Parathyroid adenoma (tissue), 2 donors: ENCODE data around the gene ANTXR1.

Experiments
- H2AFZ ChIP-seq: fragments of 300-600 bp; sonication (generic); one replicate; pipeline ENCODE4 v1.7.0; 2017; ENCODE audit warnings: antibody characterized with exemption, mild to moderate bottlenecking
- H3K27ac ChIP-seq: fragments of 300-600 bp; sonication (generic); one replicate; pipeline ENCODE4 v1.7.0; 2017
- H3K27me3 ChIP-seq: fragments of 300-600 bp; sonication (generic); one replicate; pipeline ENCODE4 v1.7.0; 2017; ENCODE audit warnings: low read length; ENCODE audit not compliant: control insufficient read depth, insufficient read depth
- H3K36me3 ChIP-seq: fragments of 300-600 bp; sonication (generic); one replicate; pipeline ENCODE4 v1.7.0; 2017; ENCODE audit warnings: low read length; ENCODE audit not compliant: control insufficient read depth, insufficient read depth
- H3K4me1 ChIP-seq: fragments of 300-600 bp; sonication (generic); one replicate; pipeline ENCODE4 v1.7.0; 2017; ENCODE audit warnings: control low read depth
- H3K4me2 ChIP-seq: fragments of 300-600 bp; sonication (generic); one replicate; pipeline ENCODE4 v1.7.0; 2017; ENCODE audit warnings: low read length
- H3K4me3 ChIP-seq: fragments of 300-600 bp; sonication (generic); one replicate; pipeline ENCODE4 v1.7.0; 2017; ENCODE audit warnings: low read depth, low read length
- H3K79me2 ChIP-seq: fragments of 300-600 bp; sonication (generic); one replicate; pipeline ENCODE4 v1.7.0; 2017; ENCODE audit warnings: control low read depth
- H3K9ac ChIP-seq: fragments of 300-600 bp; sonication (generic); one replicate; pipeline ENCODE4 v1.7.0; 2017; ENCODE audit warnings: mild to moderate bottlenecking
- H3K9me3 ChIP-seq: fragments of 300-600 bp; sonication (generic); one replicate; pipeline ENCODE4 v1.7.0; 2017; ENCODE audit warnings: low read length; ENCODE audit not compliant: control insufficient read depth
- CTCF ChIP-seq: fragments of 300-600 bp; sonication (generic); IDR thresholded peaks from one replicate; pipeline ENCODE4 v1.7.0; 2017; ENCODE audit warnings: antibody characterized with exemption, mild to moderate bottlenecking
- donor health status: primary hyperparathyroidism.

Gene ANTXR1

GRCh38 chr2:69278366-69278765 lies 265.4 kb downstream of the ANTXR1 start:
- Histone ChIP-seq H3K27ac (no peak overlapping the region), H3K4me1 (no peaks in the 10 kb centered on the region), H3K27me3 (no peaks in the 10 kb centered on the region), H3K4me3 (no peak overlapping the region), H3K9me3 (no peaks in the 10 kb centered on the region), H3K79me2 (no peaks in the 10 kb centered on the region), H3K9ac (no peak overlapping the region), H3K36me3 (no peaks in the 10 kb centered on the region), H2AFZ (no peak overlapping the region), H3K4me2 (no peak overlapping the region)
- no peak for TF ChIP-seq CTCF

GRCh38 chr2:69279211-69279610 lies 266.2 kb downstream of the ANTXR1 start:
- no peak for TF ChIP-seq CTCF
- no peak overlapping the region for H3K4me2 ChIP-seq
- no peak overlapping the region for H3K27ac ChIP-seq
- H3K9me3 ChIP-seq, result no peaks in the 10 kb centered on the region
- H3K79me2 ChIP-seq, result no peaks in the 10 kb centered on the region
- no peaks in the 10 kb centered on the region for H3K36me3 ChIP-seq
- no peak overlapping the region for H2AFZ ChIP-seq
- H3K4me1 ChIP-seq, result no peaks in the 10 kb centered on the region
- no peak overlapping the region for H3K4me3 ChIP-seq
- H3K27me3 ChIP-seq, result no peaks in the 10 kb centered on the region
- H3K9ac ChIP-seq, result no peak overlapping the region

- Histone ChIP-seq H3K79me2 (no peaks in the 10 kb centered on the region), H3K4me2 (no peak overlapping the region), H3K27ac (no peak overlapping the region), H3K9me3 (no peaks in the 10 kb centered on the region), H3K27me3 (no peaks in the 10 kb centered on the region), H3K36me3 (no peaks in the 10 kb centered on the region), H2AFZ (no peak overlapping the region), H3K4me1 (no peaks in the 10 kb centered on the region), H3K4me3 (no peak overlapping the region), H3K9ac (no peak overlapping the region)
- TF ChIP-seq CTCF, result no peak
These were observed 267.1 kb downstream of the ANTXR1 start for GRCh38 chr2:69279931-69280681.

- H3K27ac ChIP-seq, result no peak overlapping the region
- H2AFZ ChIP-seq, result no peak overlapping the region
- no peak overlapping the region for H3K4me3 ChIP-seq
- H3K36me3 ChIP-seq, result no peaks in the 10 kb centered on the region
- no peak overlapping the region for H3K9ac ChIP-seq
- no peaks in the 10 kb centered on the region for H3K79me2 ChIP-seq
- no peak for TF ChIP-seq CTCF
- H3K4me1 ChIP-seq, result no peaks in the 10 kb centered on the region
- H3K9me3 ChIP-seq, result no peaks in the 10 kb centered on the region
- no peaks in the 10 kb centered on the region for H3K27me3 ChIP-seq
- H3K4me2 ChIP-seq, result no peak overlapping the region
These were observed 267.9 kb downstream of the ANTXR1 start for GRCh38 chr2:69280796-69281412.
